CD4-positive, alpha-beta T cell treated with Interleukin-15 for 1 hour (primary cell): ENCODE results near the gene MLKL.
A peak's percentile ranks its signal among the peaks of the same experiment; 100 is the strongest.
"Not testable (repeated sequence)": the region's sequence is repeated elsewhere in the genome, so short reads cannot be mapped to it uniquely, and the experiment has no call there.

Experiments used
- DNase-seq: peaks from one replicate; pipeline ENCODE4 v3.0.0-alpha.2; 2020

The MLKL gene

DNA sequence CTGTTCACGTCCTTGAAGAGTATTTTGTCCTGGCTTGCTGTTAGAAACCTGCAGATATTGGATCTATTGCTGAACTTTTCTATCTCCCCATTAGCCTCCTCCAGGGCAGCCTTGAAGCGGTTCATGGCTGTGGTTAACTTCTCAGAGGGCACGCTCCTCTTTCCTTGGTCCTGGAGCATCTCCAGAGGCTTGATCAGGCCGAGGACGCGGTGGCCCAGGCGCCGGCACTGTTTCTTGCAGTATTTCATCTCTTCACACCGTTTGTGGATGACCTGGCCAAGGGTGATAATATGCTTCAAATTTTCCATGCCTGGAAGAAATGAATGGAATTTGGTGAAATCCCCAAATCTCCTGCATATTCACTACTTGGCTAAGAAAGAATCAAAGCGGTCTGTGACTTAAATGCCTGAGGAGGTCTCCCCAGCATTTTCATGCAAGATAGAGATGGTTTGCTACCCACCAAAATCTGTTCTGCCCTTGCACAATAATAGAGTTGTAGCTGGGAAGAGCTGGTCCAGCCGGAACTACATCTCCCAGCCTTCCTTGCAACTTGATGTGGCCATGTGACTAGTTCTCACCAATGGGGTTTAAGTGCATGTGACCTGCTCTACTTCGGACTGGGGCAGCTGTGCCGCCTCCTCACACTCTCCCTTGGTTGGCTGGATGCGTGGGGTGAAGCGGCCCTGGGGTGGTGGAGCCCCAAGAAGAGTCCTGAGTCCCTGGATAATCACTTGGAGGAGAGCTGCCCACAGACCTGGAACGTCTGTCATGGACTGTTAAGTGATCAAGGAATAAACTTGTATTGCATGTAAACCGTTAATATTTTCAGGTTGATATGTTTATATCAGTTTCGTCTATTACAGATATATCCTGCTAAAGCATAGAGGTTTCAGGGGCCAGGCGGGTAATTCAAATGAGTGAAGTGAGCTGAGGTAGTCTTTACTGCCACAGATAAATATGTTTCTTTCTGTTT lies 4.9 kb downstream of the MLKL start:
- peak; percentile 80 for DNase-seq

- no peak for DNase-seq
These were observed 9.4 kb downstream of the MLKL start for GRCh38 chr16:74691093-74691855.

DNA sequence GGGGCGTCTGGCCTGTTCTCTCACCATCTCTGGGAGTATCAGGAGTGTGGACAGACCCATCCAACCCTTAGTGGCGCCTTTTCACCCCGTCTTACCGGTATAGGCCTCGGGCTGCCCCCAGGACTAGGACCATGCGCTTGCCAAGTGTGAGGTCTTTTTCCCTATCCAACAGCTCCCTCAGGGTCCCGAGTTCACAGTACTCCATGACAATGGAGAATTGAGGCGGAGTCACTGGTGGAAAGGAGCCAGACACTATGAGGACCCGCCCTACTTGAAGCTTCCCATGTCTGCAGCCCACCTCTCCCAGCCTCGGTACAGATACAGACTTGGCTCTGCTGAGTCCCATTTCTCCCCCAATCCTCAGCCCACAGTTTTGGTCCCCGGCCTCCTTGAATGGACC lies 18.1 kb downstream of the MLKL start:
- no peak for DNase-seq

GRCh38 chr16:74680681-74681080 lies 20.0 kb downstream of the MLKL start:
- DNase-seq = no peak

- no peak for DNase-seq
These were observed 20.7 kb downstream of the MLKL start for GRCh38 chr16:74679983-74680382.

- DNase-seq = no peak
These were observed 22.8 kb downstream of the MLKL start for GRCh38 chr16:74677868-74678267.

DNA sequence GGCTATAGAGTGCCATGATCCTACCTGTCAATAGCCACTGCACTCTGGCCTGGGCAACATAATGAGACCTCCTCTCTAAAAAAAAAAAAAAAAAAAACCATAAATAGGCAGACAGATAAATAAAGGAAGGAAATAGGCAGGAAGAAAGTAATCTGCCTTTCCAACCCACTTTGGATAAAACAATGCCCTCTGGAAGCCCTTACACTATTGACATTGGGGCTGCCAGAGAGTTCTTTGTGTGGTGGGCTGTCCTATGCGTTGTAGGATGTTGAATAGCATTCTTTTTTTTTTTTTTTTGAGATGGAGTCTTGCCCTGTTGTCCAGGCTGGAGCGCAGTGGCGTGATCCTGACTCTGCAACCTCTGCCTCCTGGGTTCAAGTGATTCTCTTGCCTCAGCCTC lies 26.8 kb downstream of the MLKL start:
- DNase-seq = no peak

GRCh38 chr16:74668877-74669276 lies 31.8 kb downstream of the MLKL start:
- not testable (repeated sequence) for DNase-seq

GRCh38 chr16:74667255-74667700 lies 33.4 kb downstream of the MLKL start:
- DNase-seq = no peak

GRCh38 chr16:74666425-74667254 lies 34.0 kb downstream of the MLKL start, which contains the start of gene RFWD3:
RFWD3 (minus strand) TSS chr16:74666877; CDS start chr16:74661449, 5,428 bp downstream.
- peak; percentile 99 for DNase-seq

GRCh38 chr16:74666010-74666421 lies 34.6 kb downstream of the MLKL start:
- no peak for DNase-seq

GRCh38 chr16:74661064-74661463 lies 39.6 kb downstream of the MLKL start:
- DNase-seq = no peak

DNA sequence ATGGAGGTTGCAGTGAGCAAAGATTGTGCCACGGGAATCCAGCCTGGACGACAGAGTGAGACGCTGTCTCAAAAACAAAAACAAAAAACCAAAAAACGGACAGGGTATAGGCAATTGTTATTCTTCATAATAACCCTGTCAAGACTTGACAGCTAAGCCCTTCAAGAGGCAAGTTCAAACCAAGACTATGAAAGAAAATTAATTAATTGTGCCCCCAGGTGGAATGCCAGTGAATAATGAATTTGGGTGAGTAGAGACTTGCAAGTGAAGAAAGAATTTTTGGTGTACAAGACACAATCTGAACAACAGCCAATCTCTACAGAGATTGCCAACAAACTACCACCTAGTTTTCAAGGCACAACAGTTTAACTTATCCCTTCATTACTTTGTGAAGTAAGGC lies 40.3 kb downstream of the MLKL start:
- DNase-seq = no peak

- no peak for DNase-seq
These were observed 41.6 kb downstream of the MLKL start for GRCh38 chr16:74659041-74659440.

DNA sequence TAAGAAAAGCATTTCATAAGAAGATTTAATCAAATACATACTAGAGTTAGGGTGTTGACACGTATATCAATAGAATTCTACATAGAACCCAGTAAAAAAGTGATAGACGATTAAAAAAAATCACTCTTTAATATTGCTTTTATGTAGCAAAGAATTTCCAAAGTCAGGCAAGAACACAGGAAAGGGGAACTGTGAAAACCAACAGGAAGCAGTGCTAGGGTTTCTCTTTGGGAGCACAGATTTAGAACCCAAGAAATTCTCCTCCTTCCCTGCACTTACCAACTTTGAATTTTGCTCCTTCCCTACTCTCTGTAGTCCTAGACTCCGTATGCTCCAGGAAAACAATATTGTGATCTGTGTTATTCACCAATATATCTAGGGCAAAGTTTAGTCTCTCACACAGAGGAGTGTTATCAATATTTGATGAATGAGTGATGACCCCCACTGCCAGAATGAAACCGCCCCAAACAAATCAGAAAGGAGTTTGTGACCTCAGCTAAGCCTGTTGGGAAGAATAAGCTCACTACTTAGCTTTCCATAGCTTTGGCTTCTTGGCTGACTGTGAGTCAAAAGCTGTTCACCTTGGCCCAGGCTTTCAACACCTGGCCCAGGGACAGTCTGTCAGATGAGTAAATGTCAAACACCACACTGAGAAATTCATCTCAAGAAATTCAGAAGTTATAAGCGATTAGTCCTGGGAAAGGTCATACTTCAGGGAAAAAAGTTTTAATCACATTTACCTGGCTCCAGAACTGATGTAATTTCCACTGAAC lies 42.6 kb downstream of the MLKL start:
- DNase-seq = no peak

- no peak for DNase-seq
These were observed 46.1 kb downstream of the MLKL start for GRCh38 chr16:74654536-74655050.

GRCh38 chr16:74652883-74653282 lies 47.8 kb downstream of the MLKL start:
- DNase-seq = not testable (repeated sequence)

DNA sequence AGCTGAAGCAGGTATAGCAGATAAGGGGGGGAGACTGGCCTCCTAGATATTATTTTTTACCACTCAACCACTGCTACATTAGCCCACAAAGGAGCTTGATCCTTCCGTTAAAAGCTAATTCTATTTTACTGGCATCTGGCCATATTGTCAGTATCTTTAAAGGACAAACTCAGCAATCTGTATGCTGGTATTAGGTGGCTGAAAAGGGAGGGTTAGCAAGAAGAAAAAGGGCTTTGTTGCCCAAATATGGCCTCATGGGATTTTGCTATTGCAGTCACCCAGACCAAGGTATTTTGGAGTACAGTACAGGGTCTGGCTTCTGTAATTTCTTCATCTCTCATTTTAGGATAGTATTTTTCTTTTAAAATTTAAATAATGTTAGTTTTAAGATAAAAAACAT lies 48.4 kb downstream of the MLKL start:
- no peak for DNase-seq

DNA sequence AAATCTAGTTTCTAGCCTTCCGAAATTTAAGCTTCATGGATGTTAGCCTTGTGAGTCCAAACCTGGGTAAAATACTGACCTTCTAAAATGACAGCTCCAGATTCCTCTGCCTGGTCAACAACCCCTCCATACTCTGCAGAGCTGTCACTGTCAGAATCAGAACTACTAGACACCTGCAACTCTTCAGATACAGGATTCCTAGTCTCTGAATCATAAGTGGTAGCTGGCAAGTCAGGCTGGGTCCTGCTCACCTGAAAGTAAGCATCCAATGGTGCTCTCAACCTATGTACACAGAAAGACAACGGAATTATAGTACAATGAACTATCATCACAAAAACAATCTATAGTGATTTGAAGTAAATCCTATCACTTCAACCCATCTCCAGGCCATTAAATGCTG lies 48.8 kb downstream of the MLKL start:
- no peak for DNase-seq

DNA sequence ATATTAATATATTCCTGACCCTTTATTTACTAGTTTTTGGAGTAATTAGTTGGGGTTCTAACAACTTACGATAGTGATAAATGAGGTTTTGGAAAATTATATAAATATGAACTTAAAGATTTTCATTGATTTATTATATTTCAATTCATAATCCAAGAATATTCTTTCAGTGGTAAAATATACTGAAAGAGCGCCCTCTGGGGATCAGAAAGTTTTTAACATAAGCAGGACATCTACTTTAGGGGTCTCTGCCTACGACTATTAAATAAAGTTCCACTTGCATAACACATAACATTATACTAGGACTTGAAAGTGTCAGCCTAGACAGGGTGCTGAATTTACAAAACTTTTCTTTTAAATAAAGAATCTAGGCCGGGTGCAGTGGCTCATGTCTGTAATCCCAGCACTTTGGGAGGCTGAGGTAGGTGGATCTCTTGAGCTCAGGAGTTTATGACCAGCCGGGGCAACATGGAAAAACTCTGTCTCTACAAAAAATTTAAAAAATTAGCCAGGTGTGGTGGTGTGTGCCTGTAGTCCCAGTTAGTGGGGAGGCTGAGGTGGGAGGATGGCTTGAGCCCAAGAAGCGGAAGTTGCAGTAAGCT lies 49.6 kb downstream of the MLKL start:
- DNase-seq = no peak

- DNase-seq = no peak
These were observed 50.7 kb downstream of the MLKL start for GRCh38 chr16:74649839-74650504.
